OCI-LY3 (cell line): ENCODE results near the gene FANCG.

Experiments
- H2AFZ ChIP-seq: fragments of 200-600, 300-600 bp; shearing (Covaris generic); 2 replicates; pipeline ENCODE4 v1.6.0; 2014; ENCODE audit warnings: antibody characterized with exemption, low read depth, low read length
- H3K27ac ChIP-seq: fragments of 200-600, 300-600 bp; sonication (generic); 2 replicates; pipeline ENCODE4 v1.5.1; 2014; ENCODE audit warnings: mild to moderate bottlenecking, low read length, moderate library complexity, mixed read lengths
- H3K27me3 ChIP-seq: fragments of 200-600, 300-600 bp; sonication (generic); 2 replicates; pipeline ENCODE4 v1.6.1; 2014; ENCODE audit warnings: low read depth, low read length, mixed read lengths
- H3K36me3 ChIP-seq: fragments of 200-600, 300-600 bp; sonication (generic); replicated peaks from 2 replicates; pipeline ENCODE3; 2014; ENCODE audit warnings: low read depth, low read length, mixed read lengths
- H3K4me1 ChIP-seq: fragments of 300-600, 200-600 bp; sonication (generic); 2 replicates; pipeline ENCODE4 v1.6.1; 2014; ENCODE audit warnings: low read length, mixed read lengths
- H3K4me2 ChIP-seq: fragments of 200-600, 300-600 bp; sonication (generic); 2 replicates; pipeline ENCODE4 v1.6.1; 2014; ENCODE audit warnings: low read length, mixed read lengths
- H3K4me3 ChIP-seq: fragments of 300-600, 200-600 bp; sonication (generic); 2 replicates; pipeline ENCODE4 v1.5.1; 2014; ENCODE audit warnings: antibody characterized with exemption, mild to moderate bottlenecking, low read length, moderate library complexity
- H3K79me2 ChIP-seq: fragments of 300-600, 200-600 bp; shearing (Covaris generic); 2 replicates; pipeline ENCODE4 v1.6.1; 2014; ENCODE audit warnings: mild to moderate bottlenecking, low read length, mixed read lengths
- H3K9ac ChIP-seq: fragments of 300-600, 200-600 bp; shearing (Covaris generic); 2 replicates; pipeline ENCODE4 v1.6.0; 2014; ENCODE audit warnings: mild to moderate bottlenecking, low read length, moderate library complexity
- H3K9me3 ChIP-seq: fragments of 200-600, 300-600 bp; shearing (Covaris generic); 2 replicates; pipeline ENCODE4 v1.6.1; 2014; ENCODE audit warnings: low read length, mixed read lengths; ENCODE audit not compliant: insufficient read depth
- H4K20me1 ChIP-seq: fragments of 200-600, 300-600 bp; sonication (generic); 2 replicates; pipeline ENCODE4 v1.6.1; 2016; ENCODE audit warnings: low read length, mixed read lengths; ENCODE audit not compliant: insufficient read depth
- EZH2phosphoT487 ChIP-seq: fragments of 200-600 bp; shearing (Covaris generic); IDR thresholded peaks from 2 replicates; pipeline ENCODE4 v1.6.1; 2018; ENCODE audit warnings: antibody characterized with exemption, mixed run types, low read depth
- TF ChIP-seq, protein P1 (sequence below): fragments of 200-600, 300-600 bp; sonication (generic); IDR thresholded peaks from 2 replicates; pipeline ENCODE4 v1.5.1; 2014; ENCODE audit warnings: antibody characterized with exemption, low read length, low read depth

Gene FANCG

DNA sequence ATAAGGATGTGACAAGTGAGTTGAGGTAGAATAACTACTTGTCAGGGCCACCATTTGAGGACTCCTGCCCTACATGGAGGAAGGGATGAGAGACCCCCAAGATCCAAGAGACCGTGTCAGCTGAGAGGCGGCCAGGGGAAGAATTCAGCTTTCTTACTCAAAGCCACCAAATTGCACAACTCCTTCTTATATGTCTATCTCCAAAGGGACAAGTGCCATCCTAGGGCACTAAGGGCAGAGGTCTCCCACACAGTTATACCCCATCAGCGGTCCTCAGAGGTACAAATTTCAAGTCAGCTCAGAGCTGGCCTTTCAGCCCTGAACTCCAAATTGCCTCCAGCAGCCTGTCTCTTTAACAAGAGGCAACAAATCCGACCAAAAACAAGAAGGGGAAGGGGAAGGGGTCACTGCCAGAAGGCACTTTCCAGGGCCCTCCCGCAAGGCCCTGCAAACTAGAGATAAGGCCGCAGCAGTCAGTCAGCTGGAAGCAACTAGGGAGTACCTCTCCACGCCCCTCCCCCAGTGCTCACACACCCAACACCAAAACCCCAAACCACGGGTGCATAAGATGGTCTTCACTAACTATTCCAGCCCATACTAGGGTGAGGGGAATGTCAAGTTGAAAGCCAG is 29.3 kb upstream of the FANCG start:
- 0 out of 2 replicates have a peak, but pooled peaks cover 5% of the 10 kb centered on the region for H4K20me1 ChIP-seq
- H3K4me2 ChIP-seq = no peak overlapping the region
- no peaks in the 10 kb centered on the region for H3K9me3 ChIP-seq
- H3K4me1 ChIP-seq = peaks cover 23% of the 10 kb centered on the region
- H3K79me2 ChIP-seq = peaks cover 5% of the 10 kb centered on the region
- H3K4me3 ChIP-seq = no peak overlapping the region
- H2AFZ ChIP-seq = no peak overlapping the region
- no peak overlapping the region for H3K27ac ChIP-seq
- H3K27me3 ChIP-seq = no peaks in the 10 kb centered on the region
- peaks cover 6% of the 10 kb centered on the region for H3K36me3 ChIP-seq
- no peak for TF ChIP-seq EZH2phosphoT487
- TF ChIP-seq, protein P1, sequence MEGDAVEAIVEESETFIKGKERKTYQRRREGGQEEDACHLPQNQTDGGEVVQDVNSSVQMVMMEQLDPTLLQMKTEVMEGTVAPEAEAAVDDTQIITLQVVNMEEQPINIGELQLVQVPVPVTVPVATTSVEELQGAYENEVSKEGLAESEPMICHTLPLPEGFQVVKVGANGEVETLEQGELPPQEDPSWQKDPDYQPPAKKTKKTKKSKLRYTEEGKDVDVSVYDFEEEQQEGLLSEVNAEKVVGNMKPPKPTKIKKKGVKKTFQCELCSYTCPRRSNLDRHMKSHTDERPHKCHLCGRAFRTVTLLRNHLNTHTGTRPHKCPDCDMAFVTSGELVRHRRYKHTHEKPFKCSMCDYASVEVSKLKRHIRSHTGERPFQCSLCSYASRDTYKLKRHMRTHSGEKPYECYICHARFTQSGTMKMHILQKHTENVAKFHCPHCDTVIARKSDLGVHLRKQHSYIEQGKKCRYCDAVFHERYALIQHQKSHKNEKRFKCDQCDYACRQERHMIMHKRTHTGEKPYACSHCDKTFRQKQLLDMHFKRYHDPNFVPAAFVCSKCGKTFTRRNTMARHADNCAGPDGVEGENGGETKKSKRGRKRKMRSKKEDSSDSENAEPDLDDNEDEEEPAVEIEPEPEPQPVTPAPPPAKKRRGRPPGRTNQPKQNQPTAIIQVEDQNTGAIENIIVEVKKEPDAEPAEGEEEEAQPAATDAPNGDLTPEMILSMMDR = no peak
- H3K9ac ChIP-seq = no peak overlapping the region

DNA sequence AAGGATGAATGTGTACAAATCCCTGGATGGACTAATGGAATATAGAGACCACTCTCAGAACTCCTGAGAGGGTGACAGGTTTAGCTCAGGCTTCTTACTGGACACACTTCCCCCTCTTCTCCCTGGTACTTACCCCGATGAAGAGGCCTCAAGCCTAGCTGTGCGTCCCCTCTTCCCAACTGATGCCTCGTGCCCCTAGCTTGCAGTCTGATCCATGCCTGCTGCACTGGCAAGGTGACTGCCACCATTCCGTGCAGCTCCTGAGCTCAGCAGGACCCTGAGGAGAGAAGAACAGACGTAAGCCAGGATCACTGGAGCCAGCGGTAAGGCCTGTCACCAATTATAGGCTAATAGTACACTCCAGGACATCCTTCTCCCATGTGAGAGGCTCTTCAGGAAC is 28.7 kb upstream of the FANCG start:
- H3K4me1 ChIP-seq = peaks cover 21% of the 10 kb centered on the region
- H3K27me3 ChIP-seq = no peaks in the 10 kb centered on the region
- 0 out of 2 replicates have a peak, but pooled peaks cover 5% of the 10 kb centered on the region for H4K20me1 ChIP-seq

DNA sequence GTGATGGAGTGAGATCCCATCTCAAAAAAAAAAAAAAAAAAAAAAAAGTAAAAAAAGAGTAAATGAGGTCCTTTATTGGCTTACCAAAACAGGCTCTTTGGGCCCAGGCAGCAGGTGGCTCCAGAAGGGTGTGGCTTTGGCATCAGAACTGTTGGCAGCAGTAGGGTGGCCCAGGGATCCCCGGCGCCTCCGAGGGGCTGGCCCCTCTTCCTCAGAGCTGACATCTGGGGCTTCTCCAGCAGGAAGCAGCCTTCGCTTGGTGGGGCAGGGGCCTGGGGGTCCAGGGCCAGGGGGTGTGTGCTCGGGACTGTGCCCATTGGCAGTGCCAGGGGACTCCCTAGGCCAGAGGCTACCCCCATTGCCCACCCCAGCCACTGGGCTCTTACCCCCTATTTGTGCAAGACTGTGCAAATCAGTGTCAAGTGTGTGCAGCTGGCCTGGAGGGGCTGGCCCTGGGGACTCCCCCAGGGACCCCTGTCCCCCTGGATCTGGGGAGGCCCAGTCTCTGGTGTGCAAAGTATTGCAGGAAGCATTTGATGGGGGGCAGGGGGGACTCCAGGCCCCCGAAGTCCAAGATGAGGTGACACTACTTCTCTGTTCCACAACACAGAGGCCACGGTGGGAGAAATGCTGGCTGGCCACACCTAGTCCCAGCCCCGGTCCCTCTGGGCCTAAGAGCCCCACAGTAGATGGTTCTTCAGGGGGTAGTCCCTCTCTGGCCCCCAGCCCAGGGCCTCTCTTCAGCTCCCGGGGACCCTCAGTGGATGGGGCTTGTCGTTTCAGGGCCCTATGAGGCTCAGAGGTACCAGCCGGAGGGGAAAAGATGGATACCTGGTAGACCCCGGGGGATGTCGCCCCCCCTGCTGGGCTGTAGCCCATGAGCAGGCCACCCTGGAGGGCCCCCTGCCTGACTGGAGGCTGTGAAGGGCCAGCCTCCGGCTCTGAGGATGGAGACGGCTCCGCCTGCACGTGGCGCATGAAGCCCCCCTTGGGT is 27.9 kb upstream of the FANCG start:
- no peak for TF ChIP-seq EZH2phosphoT487
- TF ChIP-seq, protein P1 = no peak
- peaks cover 22% of the 10 kb centered on the region for H3K4me1 ChIP-seq

More for the DNA sequence above, 28.7 kb upstream of the FANCG start:
- no peak for TF ChIP-seq EZH2phosphoT487
- TF ChIP-seq, protein P1 = no peak
- Histone ChIP-seq H3K36me3 (peaks cover 6% of the 10 kb centered on the region), H3K79me2 (no peaks in the 10 kb centered on the region), H3K9ac (no peak overlapping the region), H3K9me3 (no peaks in the 10 kb centered on the region), H3K27ac (no peak overlapping the region), H3K4me2 (no peak overlapping the region), H3K4me3 (no peak overlapping the region), H2AFZ (no peak overlapping the region)

DNA sequence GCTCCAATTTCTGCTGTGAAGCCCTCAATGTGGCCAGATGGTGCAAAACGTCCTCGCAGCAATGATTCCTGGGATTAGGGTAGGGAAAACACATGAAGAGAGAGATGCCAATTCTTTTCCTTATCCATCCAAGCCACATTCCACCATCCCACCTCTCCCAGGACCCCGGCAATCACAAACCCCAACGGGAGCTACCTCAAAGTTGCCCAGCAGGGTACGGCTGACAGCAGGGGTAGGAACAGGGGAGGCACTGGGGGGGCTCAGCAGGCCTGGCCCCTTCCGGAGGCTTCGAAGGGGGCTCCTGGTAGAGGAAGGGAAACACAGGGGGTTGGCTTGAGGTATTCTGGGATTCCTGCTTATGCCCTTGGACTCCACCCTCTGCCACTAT is 26.6 kb upstream of the FANCG start:
- Histone ChIP-seq H3K4me3 (no peak overlapping the region), H4K20me1 (0 out of 2 replicates have a peak, but pooled peaks cover 5% of the 10 kb centered on the region), H3K4me1 (peaks cover 21% of the 10 kb centered on the region), H3K27me3 (no peaks in the 10 kb centered on the region), H3K27ac (no peak overlapping the region), H3K4me2 (no peak overlapping the region), H2AFZ (no peak overlapping the region), H3K79me2 (peaks cover 16% of the 10 kb centered on the region), H3K9me3 (no peaks in the 10 kb centered on the region), H3K9ac (no peak overlapping the region), H3K36me3 (peaks cover 7% of the 10 kb centered on the region)
- TF ChIP-seq EZH2phosphoT487 = no peak
- TF ChIP-seq, protein P1 = no peak

More for the DNA sequence above, 27.9 kb upstream of the FANCG start:
- peaks cover 6% of the 10 kb centered on the region for H3K36me3 ChIP-seq
- no peak overlapping the region for H3K27ac ChIP-seq
- no peak overlapping the region for H3K4me2 ChIP-seq
- H3K9me3 ChIP-seq = no peaks in the 10 kb centered on the region
- no peak overlapping the region for H3K4me3 ChIP-seq
- H3K27me3 ChIP-seq = no peaks in the 10 kb centered on the region
- no peak overlapping the region for H3K9ac ChIP-seq
- peaks cover 4% of the 10 kb centered on the region for H3K79me2 ChIP-seq
- 0 out of 2 replicates have a peak, but pooled peaks cover 5% of the 10 kb centered on the region for H4K20me1 ChIP-seq
- no peak overlapping the region for H2AFZ ChIP-seq
